GM12864 (cell line): ENCODE data around the gene SIX2.

Source experiments
- DNase-seq: peaks from one replicate; pipeline ENCODE4 v3.0.0-alpha.2; 2011; ENCODE audit warnings: low read depth
- H3K4me3 ChIP-seq: 2 replicates; pipeline ENCODE4 v1.5.1; 2011; ENCODE audit warnings: mild to moderate bottlenecking, low read depth, low read length, control low read depth
- TF ChIP-seq, protein P1 (sequence below): IDR thresholded peaks from 2 replicates; pipeline ENCODE4 v1.5.1; 2011; ENCODE audit warnings: low read depth, mild to moderate bottlenecking, moderate library complexity, low read length, control low read depth, inconsistent platforms; ENCODE audit errors: missing control alignments

SIX2 gene

DNA sequence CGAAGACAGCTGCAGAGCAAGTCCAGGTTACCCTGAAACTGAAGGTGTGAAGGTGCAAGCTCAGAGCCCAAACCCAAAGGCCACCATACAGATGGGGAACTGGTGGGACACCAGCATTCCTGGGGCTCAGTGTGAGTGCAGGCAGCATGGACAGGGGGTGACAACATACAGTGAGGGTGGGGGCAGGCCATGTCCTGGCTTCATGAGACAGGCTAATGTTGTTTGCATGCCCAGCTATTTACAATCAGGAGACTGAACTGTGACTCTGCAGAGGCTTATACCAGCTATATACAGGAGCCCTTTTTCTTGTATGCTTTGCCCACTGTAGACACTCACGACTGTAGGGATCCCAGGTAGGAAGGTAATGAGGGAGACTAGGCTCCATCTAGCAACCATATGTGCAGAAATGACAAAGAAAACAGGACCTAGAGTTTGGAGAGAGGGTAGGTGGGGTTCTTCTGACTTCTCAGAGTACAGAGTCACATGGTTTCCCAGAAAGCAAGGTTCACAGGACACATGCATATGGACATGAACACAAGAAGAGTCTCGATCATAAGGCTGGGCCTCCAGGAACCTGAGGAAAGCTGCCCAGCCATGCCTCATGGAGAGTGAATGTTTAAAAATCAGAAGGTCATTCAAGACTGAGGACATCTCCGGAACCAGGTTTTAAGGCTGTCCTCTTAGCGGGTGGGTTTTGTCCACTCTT lies 41.4 kb downstream of the SIX2 start:
- TF ChIP-seq, protein P1, sequence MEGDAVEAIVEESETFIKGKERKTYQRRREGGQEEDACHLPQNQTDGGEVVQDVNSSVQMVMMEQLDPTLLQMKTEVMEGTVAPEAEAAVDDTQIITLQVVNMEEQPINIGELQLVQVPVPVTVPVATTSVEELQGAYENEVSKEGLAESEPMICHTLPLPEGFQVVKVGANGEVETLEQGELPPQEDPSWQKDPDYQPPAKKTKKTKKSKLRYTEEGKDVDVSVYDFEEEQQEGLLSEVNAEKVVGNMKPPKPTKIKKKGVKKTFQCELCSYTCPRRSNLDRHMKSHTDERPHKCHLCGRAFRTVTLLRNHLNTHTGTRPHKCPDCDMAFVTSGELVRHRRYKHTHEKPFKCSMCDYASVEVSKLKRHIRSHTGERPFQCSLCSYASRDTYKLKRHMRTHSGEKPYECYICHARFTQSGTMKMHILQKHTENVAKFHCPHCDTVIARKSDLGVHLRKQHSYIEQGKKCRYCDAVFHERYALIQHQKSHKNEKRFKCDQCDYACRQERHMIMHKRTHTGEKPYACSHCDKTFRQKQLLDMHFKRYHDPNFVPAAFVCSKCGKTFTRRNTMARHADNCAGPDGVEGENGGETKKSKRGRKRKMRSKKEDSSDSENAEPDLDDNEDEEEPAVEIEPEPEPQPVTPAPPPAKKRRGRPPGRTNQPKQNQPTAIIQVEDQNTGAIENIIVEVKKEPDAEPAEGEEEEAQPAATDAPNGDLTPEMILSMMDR = no peak
- H3K4me3 ChIP-seq = no peak overlapping the region
- DNase-seq = no peak

DNA sequence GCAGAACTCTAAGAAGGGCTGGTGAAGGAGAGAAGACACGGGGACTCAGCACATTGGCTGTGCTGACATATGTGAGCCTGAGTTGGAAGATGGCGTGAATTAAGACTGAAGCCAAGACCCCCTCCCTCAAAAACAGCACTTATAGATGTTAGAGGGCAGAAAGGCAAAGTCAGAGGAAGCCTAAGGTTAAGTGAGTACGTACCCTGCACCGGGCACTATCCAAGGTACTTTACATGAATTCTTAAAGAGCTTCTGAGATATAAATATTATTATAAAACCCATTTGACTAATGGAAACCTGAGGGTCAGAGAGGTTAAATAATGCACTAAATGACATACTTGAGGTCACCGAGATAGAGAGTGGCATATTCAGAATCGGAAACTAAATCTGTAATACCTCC lies 42.2 kb downstream of the SIX2 start:
- TF ChIP-seq, protein P1 = no peak
- no peak for DNase-seq
- H3K4me3 ChIP-seq = no peak overlapping the region

DNA sequence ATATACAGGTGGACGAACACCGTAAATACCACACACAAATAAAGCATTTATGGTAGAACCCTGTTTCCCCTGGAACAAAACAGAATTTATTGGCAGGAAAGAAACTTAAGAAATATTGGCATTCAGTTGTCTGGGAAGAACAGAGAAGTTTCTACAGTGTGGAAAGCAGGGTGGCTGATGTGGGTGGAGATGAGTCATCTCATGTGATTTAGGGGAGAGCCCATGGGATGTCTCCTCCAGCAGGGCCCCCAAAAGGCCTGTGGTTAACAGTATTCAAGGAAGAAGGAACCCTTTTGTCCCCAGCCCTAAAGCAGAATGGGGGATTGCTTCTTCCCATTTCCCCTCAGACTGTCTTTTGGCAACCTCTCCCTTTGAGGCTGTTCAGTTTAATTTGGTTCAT lies 43.6 kb downstream of the SIX2 start:
- no peak for DNase-seq
- TF ChIP-seq, protein P1 = no peak
- H3K4me3 ChIP-seq = no peak overlapping the region

DNA sequence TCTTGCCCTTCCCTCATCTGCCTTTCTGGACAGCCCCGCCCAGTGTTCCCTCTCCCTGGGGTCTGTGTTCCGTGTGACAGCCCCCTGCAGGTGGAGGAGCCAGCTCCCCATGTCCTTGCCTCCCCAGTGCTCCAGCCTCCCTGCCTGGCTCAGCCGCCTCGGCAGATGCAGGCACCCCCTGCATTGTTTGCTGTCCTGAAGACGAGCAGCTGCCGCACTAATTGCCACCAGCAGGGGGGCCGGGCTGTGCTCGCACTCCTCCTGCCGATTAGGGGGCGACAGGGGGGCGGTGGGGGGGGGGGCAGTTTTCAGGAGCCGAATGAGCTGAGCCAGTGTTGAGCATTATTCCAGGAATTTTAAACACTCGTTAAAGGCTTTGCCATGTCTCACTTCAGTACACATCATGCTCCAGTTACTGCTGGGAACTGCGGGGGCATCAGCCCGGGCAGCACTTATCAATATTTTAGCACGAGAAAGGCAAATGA lies 44.5 kb downstream of the SIX2 start:
- no peak overlapping the region for H3K4me3 ChIP-seq
- DNase-seq = no peak
- TF ChIP-seq, protein P1 = peak; percentile 38

DNA sequence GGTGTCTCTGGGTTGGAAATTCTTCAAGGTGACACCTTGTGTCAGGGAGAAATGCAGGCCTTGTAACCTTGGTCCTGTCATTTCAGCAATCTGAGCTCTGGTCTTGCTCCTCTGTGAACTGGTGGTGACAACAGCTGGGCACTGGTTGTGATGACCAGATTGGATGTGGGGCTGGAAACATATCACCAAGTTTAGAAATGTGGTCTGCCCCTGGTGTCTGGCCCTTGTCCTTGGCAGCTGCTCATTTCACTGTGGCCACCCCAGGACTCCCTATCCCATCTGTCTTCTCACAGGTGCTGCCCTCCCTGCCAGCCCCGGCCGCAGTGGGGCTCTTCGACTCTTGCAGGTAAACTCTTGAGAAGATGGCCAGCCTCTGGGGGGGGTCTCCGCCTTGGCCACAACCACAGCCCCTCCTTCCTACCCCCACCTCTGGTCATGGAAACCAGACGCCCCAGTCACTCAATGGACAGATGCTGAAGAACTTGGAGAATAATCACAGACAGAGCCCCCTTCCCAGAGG lies 47.0 kb downstream of the SIX2 start:
- no peak overlapping the region for H3K4me3 ChIP-seq
- no peak for DNase-seq
- TF ChIP-seq, protein P1 = no peak

DNA sequence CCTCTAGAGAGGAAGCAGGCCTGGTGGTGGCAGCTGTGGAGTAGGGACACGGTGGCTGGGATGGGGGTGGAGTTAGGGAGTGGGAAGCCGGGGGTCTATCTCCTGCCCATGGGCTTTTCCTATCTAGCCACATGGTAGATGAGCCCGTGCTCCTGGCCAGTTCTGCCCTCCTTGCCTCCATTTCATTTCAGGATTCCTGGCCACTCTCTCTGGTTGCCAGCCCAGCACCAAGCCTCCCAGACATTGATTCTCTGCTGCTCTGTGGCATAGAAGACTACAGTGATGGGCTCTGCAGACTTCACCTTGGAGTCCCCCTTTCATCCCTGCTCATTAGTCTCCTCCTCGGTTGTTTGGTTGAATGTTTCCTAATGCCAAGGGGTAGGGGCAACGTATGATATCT lies 48.4 kb downstream of the SIX2 start:
- no peak for DNase-seq
- H3K4me3 ChIP-seq = no peak overlapping the region
- TF ChIP-seq, protein P1 = no peak

DNA sequence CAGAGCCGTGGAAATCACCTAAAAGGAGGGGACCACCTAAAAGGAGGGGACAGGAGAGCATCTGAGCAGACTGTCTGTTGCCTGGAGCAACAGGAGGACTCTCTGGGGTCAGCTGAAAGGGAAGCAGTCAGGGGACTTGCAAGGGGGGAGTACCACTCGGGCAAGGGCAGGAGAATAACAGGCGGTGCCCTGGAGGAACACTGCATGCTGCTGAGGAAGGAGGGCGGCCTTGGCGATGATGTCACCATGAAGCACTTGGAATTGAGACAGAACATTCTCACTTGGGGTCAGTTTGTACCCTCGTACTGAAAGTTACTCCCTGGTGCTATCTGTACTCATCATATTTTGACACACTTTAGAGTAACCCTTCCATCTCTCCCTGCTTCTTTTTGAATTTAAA lies 49.4 kb downstream of the SIX2 start:
- TF ChIP-seq, protein P1 = no peak
- H3K4me3 ChIP-seq = no peak overlapping the region
- DNase-seq = no peak
